Subcutaneous abdominal adipose tissue (tissue), 5 donors: ENCODE results near the gene RUNDC3A.
A peak's percentile ranks its signal among the peaks of the same experiment; 100 is the strongest.

Source experiments
- H3K27ac ChIP-seq: one replicate; pipeline ENCODE4 v1.7.0; 2013; ENCODE audit warnings: low read depth, mild to moderate bottlenecking, inconsistent platforms, low read length, moderate library complexity
- H3K27me3 ChIP-seq, 5 donors: one replicate each; pipeline ENCODE4 v1.7.0; 2013; ENCODE audit warnings: low read length in 5 of 5, inconsistent platforms in 1 of 5; ENCODE audit not compliant: control insufficient read depth in 5 of 5, insufficient read depth in 4 of 5
- H3K36me3 ChIP-seq, 5 donors: one replicate each; pipeline ENCODE4 v1.7.0; 2013; ENCODE audit warnings: low read length in 5 of 5; ENCODE audit not compliant: control insufficient read depth in 5 of 5, insufficient read depth in 5 of 5
- H3K4me1 ChIP-seq, 5 donors: one replicate each; pipeline ENCODE4 v1.7.0; 2013; ENCODE audit warnings: low read length in 5 of 5, mild to moderate bottlenecking in 3 of 5, moderate library complexity in 1 of 5; ENCODE audit not compliant: control insufficient read depth in 5 of 5, insufficient read depth in 5 of 5
- H3K4me3 ChIP-seq, 5 donors: one replicate each; pipeline ENCODE4 v1.7.0; 2013; ENCODE audit warnings: low read length in 5 of 5, low read depth in 1 of 5
- H3K9ac ChIP-seq, 5 donors: one replicate each; pipeline ENCODE4 v1.7.0; 2013; ENCODE audit warnings: low read length in 5 of 5, mild to moderate bottlenecking in 4 of 5, moderate library complexity in 3 of 5
- H3K9me3 ChIP-seq, 5 donors: one replicate each; pipeline ENCODE4 v1.7.0; 2013; ENCODE audit warnings: low read length in 5 of 5; ENCODE audit not compliant: control insufficient read depth in 5 of 5
- donor health status: healthy.
- donor health status: healthy.
- donor health status: healthy.
- donor health status: healthy.
- donor health status: healthy.

The RUNDC3A gene

DNA sequence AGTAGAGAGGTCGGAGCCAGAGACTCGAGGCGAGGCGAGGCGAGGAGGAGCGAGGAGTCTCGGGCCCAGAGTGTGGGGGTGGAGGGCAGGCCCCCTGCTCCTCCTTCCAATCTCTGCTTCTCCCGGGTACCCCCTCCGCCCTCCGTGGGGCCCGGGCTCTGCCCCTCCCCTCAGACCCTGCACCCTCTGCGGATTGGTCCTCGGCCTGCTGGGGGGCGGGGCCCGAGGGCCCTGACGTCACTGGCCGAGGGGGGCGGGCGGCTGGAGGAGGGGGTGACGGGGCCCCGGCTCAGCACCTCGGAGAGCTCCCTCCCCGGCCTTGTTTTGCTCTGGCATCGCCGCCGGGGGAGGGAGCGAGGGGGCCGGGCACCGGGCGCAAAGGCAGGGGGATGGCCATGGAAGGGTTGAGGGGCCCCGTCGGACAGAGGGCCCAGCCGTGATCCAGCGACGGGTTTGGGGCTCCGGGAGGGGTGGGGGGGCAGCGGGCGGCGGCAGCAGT lies at the start of gene RUNDC3A:
Gene RUNDC3A, plus strand, starts transcription at position 282 of the 499 bp plus-strand sequence. CDS start 232 bp downstream, outside the sequence.
- no peak within 1 kb of the TSS for H3K9ac ChIP-seq
- no peaks in the 10 kb centered on the region for H3K9me3 ChIP-seq
- no peak within 1 kb of the TSS for H3K27ac ChIP-seq

DNA sequence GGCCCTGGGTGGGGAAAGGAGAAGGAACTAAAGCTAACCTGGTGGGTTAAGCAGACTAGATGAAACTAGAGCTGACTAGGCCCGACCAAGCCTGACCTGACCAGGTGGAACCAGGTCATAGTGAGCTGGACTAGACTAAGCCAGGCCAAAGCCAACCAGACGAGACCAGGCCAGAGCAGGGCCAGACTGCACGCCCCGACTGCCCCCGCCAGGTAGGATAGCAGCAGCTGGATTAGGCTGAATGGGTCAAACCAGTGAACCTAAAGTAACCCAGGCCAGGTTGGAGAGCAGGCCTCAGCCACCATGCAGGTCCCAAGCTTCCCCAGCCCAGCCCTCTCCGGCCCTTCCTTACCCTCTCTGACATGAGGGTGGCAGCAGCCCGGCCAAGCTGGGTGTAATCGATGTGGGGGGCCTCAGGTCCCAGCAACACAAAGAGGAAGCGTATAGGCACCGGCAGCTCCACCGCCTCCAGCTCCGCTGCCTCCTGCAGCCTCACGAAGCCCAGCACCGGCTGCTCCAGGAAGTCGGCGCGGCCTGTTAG lies 49.5 kb upstream of the RUNDC3A start:
- Histone ChIP-seq H3K9ac (no peak overlapping the region), H3K27me3 (peaks cover 6 to 12% (median 8%) of the 10 kb centered on the region in 5 donors), H3K9me3 (no peaks in the 10 kb centered on the region), H3K36me3 (no peaks in the 10 kb centered on the region), H3K27ac (no peak overlapping the region), H3K4me1 (no peaks in the 10 kb centered on the region), H3K4me3 (no peak overlapping the region)

More for the DNA sequence above, at the start of gene RUNDC3A:
- Histone ChIP-seq H3K4me3 (peak within 1 kb of the TSS in 3 of 5 donors; percentile 2 to 53 (median 40)), H3K4me1 (peaks cover 0 to 16% (median 14%) of the 10 kb centered on the region in 5 donors), H3K27me3 (peaks cover 26 to 41% (median 36%) of the 10 kb centered on the region in 5 donors), H3K36me3 (no peaks in the 10 kb centered on the region)

DNA sequence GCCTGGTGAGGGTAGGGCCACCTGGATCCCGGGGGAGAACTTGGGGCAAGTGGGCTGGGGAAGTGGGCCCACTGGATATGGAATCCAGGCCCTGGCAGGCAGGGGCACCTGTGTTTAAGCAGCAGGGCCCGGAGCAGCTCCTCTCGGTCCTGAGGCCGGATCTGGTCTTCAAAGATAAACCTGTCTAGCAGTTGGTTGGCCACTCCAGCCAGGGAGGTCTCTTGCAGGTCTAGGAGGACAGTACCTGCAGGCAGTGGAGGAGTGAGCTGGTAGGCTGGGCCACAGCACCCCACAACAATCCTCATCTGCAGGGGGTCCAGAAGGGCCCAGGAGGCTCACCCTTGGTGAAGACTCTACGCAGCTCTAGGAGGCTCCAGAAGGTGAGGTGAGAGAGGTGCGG lies 48.1 kb upstream of the RUNDC3A start:
- no peak overlapping the region for H3K9ac ChIP-seq
- H3K27me3 ChIP-seq = peaks cover 0 to 6% (median 0%) of the 10 kb centered on the region in 5 donors
- no peaks in the 10 kb centered on the region for H3K4me1 ChIP-seq
- no peak overlapping the region for H3K4me3 ChIP-seq
- no peaks in the 10 kb centered on the region for H3K36me3 ChIP-seq
- H3K9me3 ChIP-seq = no peaks in the 10 kb centered on the region
- H3K27ac ChIP-seq = no peak overlapping the region

DNA sequence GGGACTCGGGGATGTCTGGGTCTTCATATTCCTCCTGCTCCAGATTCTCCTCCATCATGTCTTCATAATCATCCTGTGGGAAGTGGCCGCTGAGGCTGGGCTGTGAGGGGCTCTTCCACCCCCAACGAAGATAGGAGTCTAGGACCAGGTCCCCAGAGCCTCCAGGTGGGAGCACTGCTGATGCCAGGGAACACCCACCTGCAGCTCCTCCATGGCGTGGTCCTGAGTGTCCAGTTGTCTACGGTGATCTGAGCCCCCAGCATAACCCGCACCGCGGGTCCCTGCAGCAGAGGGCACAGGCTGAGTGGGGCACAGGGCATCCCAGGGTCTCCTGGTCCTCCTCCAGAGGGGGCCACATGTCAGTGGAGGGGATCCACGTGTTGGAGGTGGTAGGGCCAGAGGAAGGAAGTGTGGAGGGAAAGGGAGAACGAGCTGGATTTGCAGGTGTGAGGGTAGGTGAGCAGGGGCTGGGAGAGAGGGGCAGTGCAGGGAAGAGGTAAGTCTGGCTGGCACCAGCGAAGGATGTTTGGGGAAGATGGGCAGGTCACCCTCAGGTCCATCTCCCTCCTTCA lies 45.7 kb upstream of the RUNDC3A start:
- no peaks in the 10 kb centered on the region for H3K36me3 ChIP-seq
- H3K4me3 ChIP-seq = no peak overlapping the region
- no peaks in the 10 kb centered on the region for H3K9me3 ChIP-seq
- no peaks in the 10 kb centered on the region for H3K4me1 ChIP-seq
- H3K27ac ChIP-seq = no peak overlapping the region
- H3K27me3 ChIP-seq = no peaks in the 10 kb centered on the region
- no peak overlapping the region for H3K9ac ChIP-seq

DNA sequence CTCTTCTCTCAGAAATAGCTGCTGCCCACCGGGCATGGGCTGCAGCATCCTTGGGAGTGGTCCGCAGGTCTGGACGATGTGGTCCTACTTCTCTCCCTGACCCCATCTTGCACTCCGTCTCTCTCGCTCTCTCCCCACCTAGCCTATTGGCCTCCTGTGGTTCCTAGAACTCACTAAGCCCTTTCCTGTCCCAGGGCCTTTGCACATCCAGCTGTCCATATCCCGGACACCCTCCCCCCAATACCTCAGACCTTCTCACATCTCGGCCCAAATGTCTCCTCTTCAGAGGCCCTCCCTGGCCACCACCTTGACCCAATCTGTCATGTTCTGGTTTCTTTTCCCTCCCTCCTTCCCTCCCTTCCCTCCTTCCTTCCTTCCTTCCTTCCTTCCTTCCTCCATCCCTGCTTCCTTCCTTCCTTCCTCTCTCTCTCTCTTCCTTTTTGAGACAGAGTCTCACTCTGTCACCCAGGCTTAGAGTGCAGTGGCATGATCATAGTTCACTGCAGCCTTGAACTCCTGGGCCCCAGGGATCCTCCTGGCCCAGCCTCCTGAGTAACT lies 45.0 kb upstream of the RUNDC3A start:
- H3K27me3 ChIP-seq = no peaks in the 10 kb centered on the region
- no peaks in the 10 kb centered on the region for H3K9me3 ChIP-seq
- H3K4me1 ChIP-seq = no peaks in the 10 kb centered on the region
- H3K27ac ChIP-seq = no peak overlapping the region
- H3K4me3 ChIP-seq = no peak overlapping the region
- no peaks in the 10 kb centered on the region for H3K36me3 ChIP-seq
- no peak overlapping the region for H3K9ac ChIP-seq

DNA sequence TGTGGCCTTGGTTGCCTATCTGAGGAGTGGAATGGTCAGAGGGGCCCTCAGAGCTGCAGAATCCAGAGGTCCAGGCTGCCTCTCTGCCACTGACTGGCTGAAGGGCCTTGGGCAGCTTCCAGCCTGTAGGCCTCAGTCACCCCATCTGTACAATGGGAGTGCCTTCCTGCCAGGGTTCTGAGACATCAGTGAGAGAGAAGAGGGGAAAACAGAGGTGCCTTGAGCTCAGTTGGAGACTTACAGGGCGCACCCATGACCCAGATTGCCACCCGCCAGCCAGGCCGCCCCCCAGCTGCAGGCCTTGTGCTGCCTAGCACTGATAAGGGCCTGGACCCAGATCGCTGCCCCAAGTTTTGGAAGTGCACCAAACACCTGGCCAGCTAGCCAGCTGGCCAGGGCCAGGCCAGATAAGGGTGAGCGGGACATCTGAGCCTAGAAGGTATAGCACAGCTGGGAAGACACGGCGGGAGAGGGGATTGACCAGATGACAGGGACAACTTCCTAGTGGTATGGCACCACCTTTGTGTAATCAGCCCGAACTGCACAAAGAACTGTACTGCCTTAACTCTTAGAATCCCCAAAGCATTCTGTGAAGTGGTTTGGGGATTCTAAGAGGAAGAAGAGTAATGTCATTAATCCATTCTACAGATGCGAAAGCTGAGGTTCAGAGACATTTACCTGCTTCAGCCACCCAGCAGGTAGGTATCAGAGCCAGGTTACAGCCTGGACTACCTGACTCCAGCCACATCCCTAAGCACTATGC lies 41.8 kb upstream of the RUNDC3A start:
- Histone ChIP-seq H3K9ac (no peak overlapping the region), H3K27ac (no peak overlapping the region), H3K9me3 (no peaks in the 10 kb centered on the region), H3K4me3 (no peak overlapping the region), H3K27me3 (no peaks in the 10 kb centered on the region), H3K4me1 (peaks cover 0 to 5% (median 0%) of the 10 kb centered on the region in 5 donors), H3K36me3 (no peaks in the 10 kb centered on the region)

DNA sequence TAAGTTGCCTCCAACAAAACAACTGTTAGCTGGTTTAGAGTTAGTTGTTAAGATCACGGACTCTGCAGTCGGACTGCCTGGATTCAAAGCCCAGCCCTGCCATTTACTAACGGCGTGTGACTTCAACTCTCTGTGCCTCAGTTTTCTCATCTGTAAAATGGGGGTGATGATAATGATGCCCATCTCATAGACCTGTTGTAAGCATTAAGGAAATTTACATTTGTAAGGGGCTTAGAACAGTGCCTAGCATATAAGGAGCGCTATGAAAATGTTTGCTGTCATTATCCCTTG lies 41.3 kb upstream of the RUNDC3A start:
- peaks cover 0 to 10% (median 0%) of the 10 kb centered on the region in 5 donors for H3K4me1 ChIP-seq
- no peak overlapping the region for H3K27ac ChIP-seq
- H3K36me3 ChIP-seq = no peaks in the 10 kb centered on the region
- H3K9me3 ChIP-seq = no peaks in the 10 kb centered on the region
- no peak overlapping the region for H3K4me3 ChIP-seq
- H3K9ac ChIP-seq = no peak overlapping the region
- H3K27me3 ChIP-seq = peaks cover 0 to 5% (median 4%) of the 10 kb centered on the region in 5 donors

DNA sequence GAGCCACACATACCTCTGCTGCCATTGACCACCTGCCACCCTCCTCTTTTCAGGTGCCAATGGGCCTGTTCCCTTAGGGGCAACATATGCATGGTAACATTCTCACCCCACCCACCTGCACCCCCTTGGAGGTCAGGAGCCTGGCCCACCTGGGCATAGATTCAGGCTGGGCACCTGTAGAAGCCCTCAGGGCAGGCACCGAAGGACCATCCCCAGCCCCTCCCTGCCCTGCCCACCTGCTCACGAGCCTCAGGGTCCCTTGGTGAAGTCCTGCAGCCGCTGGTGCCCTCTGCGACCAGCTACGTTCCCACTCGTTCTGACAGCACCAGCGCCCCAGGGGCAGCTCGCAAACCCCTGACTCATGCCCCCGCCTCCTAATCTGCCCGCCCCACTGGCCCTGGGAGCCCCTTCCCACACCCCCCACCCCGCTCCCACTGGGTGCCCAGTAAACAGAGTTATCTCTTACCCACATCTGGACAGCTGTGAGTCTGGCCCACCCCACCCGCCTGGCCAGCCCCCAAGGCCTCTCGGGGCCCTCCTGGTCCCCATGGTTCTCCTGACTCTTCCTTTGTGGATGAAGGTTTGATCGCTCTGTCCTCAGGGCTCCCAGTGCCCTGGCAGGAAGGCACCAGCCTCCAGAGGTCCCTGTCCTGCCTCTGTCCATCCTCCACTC lies 40.4 kb upstream of the RUNDC3A start, which contains the start of gene SLC4A1:
Gene SLC4A1, minus strand, starts transcription at position 318 of the 673 bp plus-strand sequence. CDS start 5,269 bp downstream, outside the sequence.
- no peaks in the 10 kb centered on the region for H3K9me3 ChIP-seq
- H3K36me3 ChIP-seq = no peaks in the 10 kb centered on the region
- H3K4me1 ChIP-seq = peaks cover 0 to 18% (median 4%) of the 10 kb centered on the region in 5 donors
- H3K4me3 ChIP-seq = no peak within 1 kb of the TSS
- peaks cover 0 to 12% (median 10%) of the 10 kb centered on the region in 5 donors for H3K27me3 ChIP-seq
- H3K9ac ChIP-seq = no peak within 1 kb of the TSS
- no peak within 1 kb of the TSS for H3K27ac ChIP-seq

DNA sequence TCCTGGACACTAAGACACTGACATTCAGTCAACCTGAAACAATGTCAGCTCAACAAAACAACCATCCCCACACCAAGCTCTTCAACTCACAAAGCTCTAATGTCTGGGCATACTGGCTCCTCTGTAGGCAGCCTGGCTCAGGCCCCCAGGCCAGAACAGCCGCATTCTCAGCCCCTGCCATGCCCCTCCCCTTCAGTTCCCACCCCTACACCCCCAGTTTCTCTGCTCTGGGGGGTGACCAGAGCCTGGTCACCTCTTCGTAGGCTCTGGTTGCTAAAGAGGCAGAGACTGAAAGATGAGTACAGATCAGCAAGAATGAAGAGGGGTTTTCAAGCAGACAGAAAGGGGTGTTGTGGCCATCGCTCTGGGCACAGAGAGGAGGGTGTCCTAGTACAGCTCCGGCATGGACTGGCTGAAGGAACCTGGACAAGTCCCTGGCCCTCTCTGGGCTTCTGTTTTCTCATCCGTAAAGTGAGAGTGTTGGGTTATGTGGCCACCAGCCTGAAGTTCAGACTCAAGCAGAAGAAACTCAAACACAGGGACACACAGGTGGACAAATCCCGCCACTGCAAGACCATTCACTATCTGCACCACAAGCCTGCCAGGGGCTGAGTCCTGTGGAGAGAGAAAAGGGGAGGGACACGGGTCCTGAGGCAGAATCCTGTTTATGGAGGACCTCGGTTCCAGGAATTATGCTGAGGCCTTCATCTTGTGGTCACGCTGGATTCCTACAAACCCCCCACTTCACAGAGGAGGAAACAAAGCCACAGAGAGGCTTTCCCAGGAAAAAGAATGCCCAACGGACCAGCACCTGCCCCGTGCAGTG lies 39.5 kb upstream of the RUNDC3A start:
- H3K4me1 ChIP-seq = peaks cover 0 to 19% (median 4%) of the 10 kb centered on the region in 5 donors
- H3K36me3 ChIP-seq = no peaks in the 10 kb centered on the region
- no peak overlapping the region for H3K27ac ChIP-seq
- no peaks in the 10 kb centered on the region for H3K9me3 ChIP-seq
- H3K4me3 ChIP-seq = no peak overlapping the region
- H3K27me3 ChIP-seq = peaks cover 0 to 13% (median 11%) of the 10 kb centered on the region in 5 donors
- H3K9ac ChIP-seq = no peak overlapping the region
